K562 (cell line): ENCODE data around the gene GPR107.

Experiments
- HDGF ChIP-seq: fragments of 450-650 bp; IDR thresholded peaks from 2 replicates; pipeline ENCODE4 v1.6.1; 2016
- POLR2A ChIP-seq: fragments of 450-650 bp; conservative IDR thresholded peaks from 2 replicates; pipeline ENCODE4 v1.6.1; 2016
- TF ChIP-seq, protein P1 (sequence below), 3 experiments: IDR thresholded peaks in 2 of 3; conservative IDR thresholded peaks in 1 of 3; 2 replicates each; pipeline ENCODE4 v1.5.1; 2011 to 2012; ENCODE audit warnings: low read length in 3 of 3, mild to moderate bottlenecking in 3 of 3, control low read depth in 2 of 3, improper control_type of control experiment in 1 of 3, inconsistent platforms in 1 of 3, low read depth in 1 of 3, mixed read lengths in 1 of 3, moderate library complexity in 1 of 3; ENCODE audit not compliant: insufficient read depth in 2 of 3

DNA sequence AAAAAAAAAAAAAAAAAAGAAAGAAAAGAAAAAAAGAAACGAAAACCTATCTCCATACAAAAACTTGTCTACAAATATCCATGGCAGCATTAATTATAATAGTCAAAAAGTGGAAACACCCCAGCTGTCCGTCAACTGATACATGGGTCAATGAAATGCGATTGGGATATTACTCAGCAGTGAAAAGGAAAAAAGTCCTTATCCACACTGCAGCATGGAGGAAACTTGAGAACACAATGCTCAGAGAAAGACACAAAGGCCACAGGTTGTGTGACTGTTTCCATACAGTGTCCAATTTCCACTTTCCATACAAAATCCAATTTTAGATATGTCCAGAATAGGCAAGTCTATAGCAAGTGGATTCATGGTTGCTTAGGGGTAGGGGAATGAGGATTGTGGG lies 94.2 kb downstream of the GPR107 start:
- TF ChIP-seq POLR2A = no peak
- TF ChIP-seq, protein P1, sequence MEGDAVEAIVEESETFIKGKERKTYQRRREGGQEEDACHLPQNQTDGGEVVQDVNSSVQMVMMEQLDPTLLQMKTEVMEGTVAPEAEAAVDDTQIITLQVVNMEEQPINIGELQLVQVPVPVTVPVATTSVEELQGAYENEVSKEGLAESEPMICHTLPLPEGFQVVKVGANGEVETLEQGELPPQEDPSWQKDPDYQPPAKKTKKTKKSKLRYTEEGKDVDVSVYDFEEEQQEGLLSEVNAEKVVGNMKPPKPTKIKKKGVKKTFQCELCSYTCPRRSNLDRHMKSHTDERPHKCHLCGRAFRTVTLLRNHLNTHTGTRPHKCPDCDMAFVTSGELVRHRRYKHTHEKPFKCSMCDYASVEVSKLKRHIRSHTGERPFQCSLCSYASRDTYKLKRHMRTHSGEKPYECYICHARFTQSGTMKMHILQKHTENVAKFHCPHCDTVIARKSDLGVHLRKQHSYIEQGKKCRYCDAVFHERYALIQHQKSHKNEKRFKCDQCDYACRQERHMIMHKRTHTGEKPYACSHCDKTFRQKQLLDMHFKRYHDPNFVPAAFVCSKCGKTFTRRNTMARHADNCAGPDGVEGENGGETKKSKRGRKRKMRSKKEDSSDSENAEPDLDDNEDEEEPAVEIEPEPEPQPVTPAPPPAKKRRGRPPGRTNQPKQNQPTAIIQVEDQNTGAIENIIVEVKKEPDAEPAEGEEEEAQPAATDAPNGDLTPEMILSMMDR (IDR thresholded peaks at IDR 0.05 in 2 of 3, conservative IDR thresholded peaks at IDR 0.05 in 1 of 3; ENCODE audit: insufficient read depth in 2 of 3, low read depth in 1 of 3, low read length in 3 of 3) = no peak
- no peak for TF ChIP-seq HDGF
